Tibial nerve (tissue), 3 donors: ENCODE results near the gene B3GALT6.

Experiments used
- POLR2A ChIP-seq, 2 donors: fragments of 450-650 bp; IDR thresholded peaks; one replicate each; pipeline ENCODE4 v1.6.1; 2017; ENCODE audit warnings: antibody characterized with exemption in 2 of 2, mild to moderate bottlenecking in 2 of 2, moderate library complexity in 2 of 2
- TF ChIP-seq, protein P1 (sequence below), 5 experiments: fragments of 200-600 bp in 3 of 5; fragments of 450-650 bp in 2 of 5; sonication (generic) in 3 of 5; IDR thresholded peaks; one replicate each; pipeline ENCODE4 v1.5.1; 2016 to 2019; ENCODE audit warnings: antibody characterized with exemption in 5 of 5, mild to moderate bottlenecking in 3 of 5, moderate library complexity in 2 of 5

DNA sequence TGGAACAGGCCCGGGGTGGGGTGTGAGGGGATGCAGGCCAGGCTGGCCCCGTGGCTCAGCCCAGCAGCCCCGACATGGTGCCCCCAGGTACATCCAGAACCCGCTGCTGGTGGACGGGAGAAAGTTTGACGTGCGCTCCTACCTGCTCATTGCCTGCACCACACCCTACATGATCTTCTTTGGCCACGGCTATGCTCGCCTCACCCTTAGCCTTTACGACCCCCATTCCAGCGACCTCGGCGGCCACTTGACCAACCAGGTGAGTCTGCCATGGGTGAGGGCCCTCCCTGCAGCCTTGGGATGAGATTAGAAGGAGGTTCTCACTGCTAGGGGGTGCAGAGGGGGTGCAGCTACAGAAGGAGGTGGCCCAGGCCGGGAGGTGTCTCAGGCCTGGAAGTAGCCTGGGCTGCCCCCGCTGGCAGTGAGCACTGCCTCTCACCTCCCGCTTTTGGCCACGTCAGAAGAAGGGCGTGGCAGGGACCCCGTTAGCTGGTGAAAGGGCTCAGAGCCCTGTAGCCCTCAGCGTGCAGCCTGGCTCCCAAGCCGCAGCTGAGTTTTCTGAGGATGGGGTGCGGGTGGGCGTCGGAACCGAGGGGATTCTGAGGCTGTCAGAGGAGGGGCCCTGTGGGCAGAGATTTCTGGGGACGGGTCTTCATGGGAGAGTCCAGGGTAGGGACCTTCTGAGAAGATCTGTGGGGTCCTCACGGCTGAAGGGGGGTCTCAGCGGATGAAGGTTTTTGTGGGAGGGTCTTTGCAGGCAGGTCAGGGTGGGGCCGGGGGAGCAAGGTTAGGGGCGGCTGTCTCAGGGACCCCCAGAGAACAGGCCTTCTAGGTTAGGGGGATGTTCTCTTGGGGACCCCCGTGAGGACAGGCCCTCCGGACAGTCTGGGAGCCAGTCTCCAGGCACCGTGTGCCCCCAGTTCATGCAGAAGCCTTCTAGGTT lies 47.9 kb upstream of the B3GALT6 start:
- TF ChIP-seq, protein P1, sequence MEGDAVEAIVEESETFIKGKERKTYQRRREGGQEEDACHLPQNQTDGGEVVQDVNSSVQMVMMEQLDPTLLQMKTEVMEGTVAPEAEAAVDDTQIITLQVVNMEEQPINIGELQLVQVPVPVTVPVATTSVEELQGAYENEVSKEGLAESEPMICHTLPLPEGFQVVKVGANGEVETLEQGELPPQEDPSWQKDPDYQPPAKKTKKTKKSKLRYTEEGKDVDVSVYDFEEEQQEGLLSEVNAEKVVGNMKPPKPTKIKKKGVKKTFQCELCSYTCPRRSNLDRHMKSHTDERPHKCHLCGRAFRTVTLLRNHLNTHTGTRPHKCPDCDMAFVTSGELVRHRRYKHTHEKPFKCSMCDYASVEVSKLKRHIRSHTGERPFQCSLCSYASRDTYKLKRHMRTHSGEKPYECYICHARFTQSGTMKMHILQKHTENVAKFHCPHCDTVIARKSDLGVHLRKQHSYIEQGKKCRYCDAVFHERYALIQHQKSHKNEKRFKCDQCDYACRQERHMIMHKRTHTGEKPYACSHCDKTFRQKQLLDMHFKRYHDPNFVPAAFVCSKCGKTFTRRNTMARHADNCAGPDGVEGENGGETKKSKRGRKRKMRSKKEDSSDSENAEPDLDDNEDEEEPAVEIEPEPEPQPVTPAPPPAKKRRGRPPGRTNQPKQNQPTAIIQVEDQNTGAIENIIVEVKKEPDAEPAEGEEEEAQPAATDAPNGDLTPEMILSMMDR (IDR thresholded peaks at IDR 0.05): no peak
- TF ChIP-seq POLR2A (IDR thresholded peaks at IDR 0.05): no peak
